ENCODE data around the gene ANKMY2. TPM values are rescaled to one million over a fixed set of nuclear protein-coding genes. Genes with fewer than 3 reads are reported as not detected.
"Not testable (repeated sequence)": the region's sequence is repeated elsewhere in the genome, so short reads cannot be mapped to it uniquely, and the experiment has no call there.

Gene ANKMY2
- total RNA-seq, 1 donor from 2014 or later, result 11.3 TPM

DNA sequence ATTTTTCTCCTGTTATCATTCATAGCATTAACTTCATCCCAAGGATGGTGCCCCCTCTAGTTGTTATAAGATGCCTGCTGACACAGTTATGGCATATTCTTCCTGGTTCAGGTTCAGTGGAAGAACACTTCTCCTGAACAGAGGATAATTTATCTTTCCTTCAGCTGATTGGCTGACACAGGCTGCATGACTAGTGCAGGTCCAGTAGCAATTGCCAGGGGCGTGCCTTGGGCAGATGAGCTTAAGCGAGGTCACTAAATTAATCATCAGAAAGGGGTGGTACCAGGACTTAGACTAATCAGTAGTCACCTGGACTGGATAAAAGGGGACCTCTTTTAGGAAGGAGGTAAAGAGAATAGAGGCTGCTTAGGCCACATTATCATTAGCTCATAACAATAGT is 42.7 kb upstream of the ANKMY2 start:
- no peak for DNase-seq
- TF ChIP-seq, protein P1, sequence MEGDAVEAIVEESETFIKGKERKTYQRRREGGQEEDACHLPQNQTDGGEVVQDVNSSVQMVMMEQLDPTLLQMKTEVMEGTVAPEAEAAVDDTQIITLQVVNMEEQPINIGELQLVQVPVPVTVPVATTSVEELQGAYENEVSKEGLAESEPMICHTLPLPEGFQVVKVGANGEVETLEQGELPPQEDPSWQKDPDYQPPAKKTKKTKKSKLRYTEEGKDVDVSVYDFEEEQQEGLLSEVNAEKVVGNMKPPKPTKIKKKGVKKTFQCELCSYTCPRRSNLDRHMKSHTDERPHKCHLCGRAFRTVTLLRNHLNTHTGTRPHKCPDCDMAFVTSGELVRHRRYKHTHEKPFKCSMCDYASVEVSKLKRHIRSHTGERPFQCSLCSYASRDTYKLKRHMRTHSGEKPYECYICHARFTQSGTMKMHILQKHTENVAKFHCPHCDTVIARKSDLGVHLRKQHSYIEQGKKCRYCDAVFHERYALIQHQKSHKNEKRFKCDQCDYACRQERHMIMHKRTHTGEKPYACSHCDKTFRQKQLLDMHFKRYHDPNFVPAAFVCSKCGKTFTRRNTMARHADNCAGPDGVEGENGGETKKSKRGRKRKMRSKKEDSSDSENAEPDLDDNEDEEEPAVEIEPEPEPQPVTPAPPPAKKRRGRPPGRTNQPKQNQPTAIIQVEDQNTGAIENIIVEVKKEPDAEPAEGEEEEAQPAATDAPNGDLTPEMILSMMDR (IDR thresholded peaks at IDR 0.05), result no peak
- Mint-ChIP-seq H3K9me3 (no peaks in the 10 kb centered on the region), H3K27me3 (no peaks in the 10 kb centered on the region), H3K27ac (no peak overlapping the region), H3K36me3 (ENCODE audit: low read depth) (peaks cover 61% of the 10 kb centered on the region), H3K4me1 (peaks cover 22% of the 10 kb centered on the region), H3K4me3 (no peak overlapping the region)
- CTCF ChIA-PET, result interaction anchor here (0.9 kb wide), 1 partner anchor 49 kb away, joined by 4 read pairs; no protein-coding TSS in a partner anchor
- no peak for ATAC-seq (ENCODE audit: low read depth)
- intact Hi-C loops (cut with micrococcal nuclease), result no loop called here
- POLR2A ChIA-PET, result no interaction called here

- no peak for DNase-seq
- Mint-ChIP-seq H3K27me3 (no peaks in the 10 kb centered on the region), H3K4me1 (peaks cover 22% of the 10 kb centered on the region), H3K9me3 (no peaks in the 10 kb centered on the region), H3K27ac (peak overlapping the region; percentile 50), H3K36me3 (ENCODE audit: low read depth) (peaks cover 62% of the 10 kb centered on the region), H3K4me3 (peak overlapping the region; percentile 45)
- POLR2A ChIA-PET, result interaction anchor here (0.8 to 1.9 kb wide), 2 partner anchors 10 to 40 kb away, joined by 3 to 11 read pairs; partner anchors contain the start of genes ANKMY2 and BZW2
- ATAC-seq (ENCODE audit: low read depth), result no peak
- CTCF ChIA-PET, result no interaction called here
- intact Hi-C loops (cut with micrococcal nuclease), result loop anchor here (1.0 kb wide), 1 partner anchor 39 kb away; the partner anchor contains the start of gene BZW2
- TF ChIP-seq, protein P1 (IDR thresholded peaks at IDR 0.05), result no peak
These were observed 40.0 kb upstream of the ANKMY2 start for GRCh38 chr7:16685535-16685934.

GRCh38 chr7:16684935-16685334 is 39.4 kb upstream of the ANKMY2 start:
- ATAC-seq (ENCODE audit: low read depth) (peak; percentile 34), DNase-seq (no peak)
- Mint-ChIP-seq H3K4me1 (peaks cover 22% of the 10 kb centered on the region), H3K27ac (peak overlapping the region; percentile 14), H3K9me3 (no peaks in the 10 kb centered on the region), H3K36me3 (ENCODE audit: low read depth) (peaks cover 66% of the 10 kb centered on the region), H3K4me3 (peak overlapping the region; percentile 45), H3K27me3 (no peaks in the 10 kb centered on the region)
- ChIA-PET POLR2A (interaction anchor here (0.8 to 1.9 kb wide), 2 partner anchors 9 to 39 kb away, joined by 3 to 11 read pairs; partner anchors contain the start of genes ANKMY2 and BZW2), CTCF (no interaction called here)
- TF ChIP-seq, protein P1 (IDR thresholded peaks at IDR 0.05), result no peak
- intact Hi-C loops (cut with micrococcal nuclease), result loop anchor here (1.0 kb wide), 1 partner anchor 39 kb away; the partner anchor contains the start of gene BZW2

GRCh38 chr7:16678645-16679566 is 33.4 kb upstream of the ANKMY2 start:
- intact Hi-C loops (cut with micrococcal nuclease); CTCF ChIA-PET; H3K27ac Mint-ChIP-seq: not testable (repeated sequence)

GRCh38 chr7:16677978-16678494 is 32.5 kb upstream of the ANKMY2 start:
- H3K36me3 Mint-ChIP-seq (ENCODE audit: low read depth), result peaks cover 66% of the 10 kb centered on the region
- TF ChIP-seq, protein P1 (IDR thresholded peaks at IDR 0.05), result no peak
- POLR2A ChIA-PET, result interaction anchor here (0.7 kb wide), 1 partner anchor 12 kb away, joined by 7 read pairs; no protein-coding TSS in a partner anchor

More at GRCh38 chr7:16678645-16679566, 33.4 kb upstream of the ANKMY2 start:
- H3K9me3 Mint-ChIP-seq; ATAC-seq (ENCODE audit: low read depth); H3K4me3 Mint-ChIP-seq; H3K4me1 Mint-ChIP-seq; POLR2A ChIA-PET; H3K27me3 Mint-ChIP-seq; DNase-seq: not testable (repeated sequence)
- peaks cover 72% of the 10 kb centered on the region for H3K36me3 Mint-ChIP-seq (ENCODE audit: low read depth)

More at GRCh38 chr7:16677978-16678494, 32.5 kb upstream of the ANKMY2 start:
- H3K27me3 Mint-ChIP-seq, result no peaks in the 10 kb centered on the region
- no peak overlapping the region for H3K4me3 Mint-ChIP-seq
- H3K4me1 Mint-ChIP-seq, result no peaks in the 10 kb centered on the region
- intact Hi-C loops (cut with micrococcal nuclease), result no loop called here
- no peak overlapping the region for H3K27ac Mint-ChIP-seq
- H3K9me3 Mint-ChIP-seq, result no peaks in the 10 kb centered on the region
- CTCF ChIA-PET, result no interaction called here
- ATAC-seq (ENCODE audit: low read depth) (no peak), DNase-seq (no peak)
